Body of pancreas (tissue), 4 donors: ENCODE results near the gene ATF3. TPM values are rescaled to one million over a fixed set of nuclear protein-coding genes. Genes with fewer than 3 reads are reported as not detected.

Experiments
- ATAC-seq: fragments of 150-250 bp; one replicate; pipeline ENCODE4 v1.9.1; 2016
- DNase-seq, 4 donors: peaks; one replicate each; pipeline ENCODE4 v3.0.0-alpha.2; 2019
- H3K27ac ChIP-seq, 4 donors: fragments of 200-600 bp; sonication (generic); 1 replicate in 3 of 4; 2 replicates in 1 of 4; pipeline versions ENCODE4 v1.5.1 to v1.6.1; 2016 to 2019; ENCODE audit warnings: mild to moderate bottlenecking in 1 of 4, mixed read lengths in 1 of 4, moderate library complexity in 1 of 4
- H3K27me3 ChIP-seq, 2 donors: fragments of 200-600 bp; sonication (generic); one replicate each; pipeline ENCODE4 v1.6.0; 2016; ENCODE audit warnings: mild to moderate bottlenecking in 1 of 2
- H3K36me3 ChIP-seq, 2 donors: fragments of 200-600 bp; sonication (generic); replicated peaks in 1 of 2; 2 replicates each; pipeline ENCODE4 v1.5.1; 2016; ENCODE audit warnings: low read depth in 2 of 2; ENCODE audit not compliant: insufficient read depth in 1 of 2
- H3K4me1 ChIP-seq: fragments of 200-600 bp; sonication (generic); one replicate; pipeline ENCODE4 v1.6.0; 2016
- H3K4me3 ChIP-seq, 2 donors: fragments of 200-600 bp; sonication (generic); 1 replicate in 1 of 2; 2 replicates in 1 of 2; pipeline ENCODE4 v1.5.1; 2016 to 2019
- H3K9me3 ChIP-seq, 3 donors: fragments of 200-600 bp; sonication (generic); 1 replicate in 2 of 3; 2 replicates in 1 of 3; pipeline ENCODE4 v1.5.1; 2016
- POLR2A ChIP-seq, 3 donors: fragments of 450-650 bp; IDR thresholded peaks; one replicate each; pipeline ENCODE4 v1.6.1; 2016; ENCODE audit warnings: antibody characterized with exemption in 3 of 3, mild to moderate bottlenecking in 2 of 3
- WGBS, 2 donors: methylation state at CpG; one replicate each; pipeline ENCODE4 v1.1.5; 2017; 5-methylcytosine and 5-hydroxymethylcytosine counted together
- intact Hi-C: fragments of 100-400 bp; cut with DNase I; formaldehyde crosslinking; loops from one replicate; pipeline ENCODE4 v1.15.1; 2023
- total RNA-seq, 2 donors: library from RNA; depleted of rRNA; stranded (reverse); fragments of >200 nt; gene quantifications; one replicate each; pipeline ENCODE4 v1.1.0, GENCODE V29; 2016
- TF ChIP-seq, protein P1 (sequence below), 7 experiments: fragments of 450-650 bp in 4 of 7; fragments of 200-600 bp in 3 of 7; sonication (generic) in 3 of 7; IDR thresholded peaks; one replicate each; pipeline ENCODE4 v1.5.1; 2016 to 2019; ENCODE audit warnings: antibody characterized with exemption in 7 of 7

The ATF3 gene
- total RNA-seq, 2 donors from 2014 or later, result 8.6 to 27.0 TPM

DNA sequence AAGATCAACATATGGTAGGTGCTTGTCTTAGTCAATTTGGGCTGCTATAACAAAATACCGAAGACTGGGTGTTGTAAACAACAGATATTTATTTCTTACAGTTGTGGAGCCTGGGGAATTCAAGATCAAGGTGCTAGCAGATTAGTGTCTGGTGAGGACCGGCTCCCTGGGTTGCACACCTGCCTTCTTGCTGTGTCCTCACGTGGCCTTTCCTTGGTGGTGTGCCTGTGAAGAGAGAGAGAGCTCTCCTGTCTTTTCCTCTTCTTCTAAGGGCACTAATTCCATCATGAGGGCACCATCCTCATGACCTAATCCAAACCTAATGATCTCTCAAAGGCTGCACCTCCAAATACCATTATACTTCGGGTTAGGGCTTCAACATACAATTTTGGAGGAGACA lies 45.8 kb upstream of the ATF3 start:
- H3K9me3 ChIP-seq, result no peaks in the 10 kb centered on the region
- no peaks in the 10 kb centered on the region for H3K36me3 ChIP-seq
- no peak overlapping the region for H3K27ac ChIP-seq
- peaks cover 29% of the 10 kb centered on the region for H3K4me1 ChIP-seq
- no peak for DNase-seq
- no peak for ATAC-seq
- intact Hi-C loops, result no loop called here
- 77 to 78% methylated on average over 4 of the region's 4 CpGs for WGBS, 2 donors
- H3K27me3 ChIP-seq, result no peaks in the 10 kb centered on the region
- no peak overlapping the region for H3K4me3 ChIP-seq
- TF ChIP-seq, protein P1, sequence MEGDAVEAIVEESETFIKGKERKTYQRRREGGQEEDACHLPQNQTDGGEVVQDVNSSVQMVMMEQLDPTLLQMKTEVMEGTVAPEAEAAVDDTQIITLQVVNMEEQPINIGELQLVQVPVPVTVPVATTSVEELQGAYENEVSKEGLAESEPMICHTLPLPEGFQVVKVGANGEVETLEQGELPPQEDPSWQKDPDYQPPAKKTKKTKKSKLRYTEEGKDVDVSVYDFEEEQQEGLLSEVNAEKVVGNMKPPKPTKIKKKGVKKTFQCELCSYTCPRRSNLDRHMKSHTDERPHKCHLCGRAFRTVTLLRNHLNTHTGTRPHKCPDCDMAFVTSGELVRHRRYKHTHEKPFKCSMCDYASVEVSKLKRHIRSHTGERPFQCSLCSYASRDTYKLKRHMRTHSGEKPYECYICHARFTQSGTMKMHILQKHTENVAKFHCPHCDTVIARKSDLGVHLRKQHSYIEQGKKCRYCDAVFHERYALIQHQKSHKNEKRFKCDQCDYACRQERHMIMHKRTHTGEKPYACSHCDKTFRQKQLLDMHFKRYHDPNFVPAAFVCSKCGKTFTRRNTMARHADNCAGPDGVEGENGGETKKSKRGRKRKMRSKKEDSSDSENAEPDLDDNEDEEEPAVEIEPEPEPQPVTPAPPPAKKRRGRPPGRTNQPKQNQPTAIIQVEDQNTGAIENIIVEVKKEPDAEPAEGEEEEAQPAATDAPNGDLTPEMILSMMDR (IDR thresholded peaks at IDR 0.05), result no peak
- TF ChIP-seq POLR2A (IDR thresholded peaks at IDR 0.05), result no peak

- Histone ChIP-seq H3K36me3 (no peaks in the 10 kb centered on the region), H3K27me3 (no peaks in the 10 kb centered on the region), H3K9me3 (no peaks in the 10 kb centered on the region), H3K27ac (no peak overlapping the region), H3K4me1 (peaks cover 16% of the 10 kb centered on the region), H3K4me3 (no peak overlapping the region)
- ATAC-seq, result no peak
- no peak for DNase-seq
- TF ChIP-seq, protein P1 (IDR thresholded peaks at IDR 0.05), result no peak
- TF ChIP-seq POLR2A (IDR thresholded peaks at IDR 0.05), result no peak
- intact Hi-C loops, result no loop called here
- WGBS, 2 donors, result 73 to 91% methylated on average over 4 of the region's 4 CpGs
Observed at GRCh38 chr1:212565079-212565478, 43.5 kb upstream of the ATF3 start.

DNA sequence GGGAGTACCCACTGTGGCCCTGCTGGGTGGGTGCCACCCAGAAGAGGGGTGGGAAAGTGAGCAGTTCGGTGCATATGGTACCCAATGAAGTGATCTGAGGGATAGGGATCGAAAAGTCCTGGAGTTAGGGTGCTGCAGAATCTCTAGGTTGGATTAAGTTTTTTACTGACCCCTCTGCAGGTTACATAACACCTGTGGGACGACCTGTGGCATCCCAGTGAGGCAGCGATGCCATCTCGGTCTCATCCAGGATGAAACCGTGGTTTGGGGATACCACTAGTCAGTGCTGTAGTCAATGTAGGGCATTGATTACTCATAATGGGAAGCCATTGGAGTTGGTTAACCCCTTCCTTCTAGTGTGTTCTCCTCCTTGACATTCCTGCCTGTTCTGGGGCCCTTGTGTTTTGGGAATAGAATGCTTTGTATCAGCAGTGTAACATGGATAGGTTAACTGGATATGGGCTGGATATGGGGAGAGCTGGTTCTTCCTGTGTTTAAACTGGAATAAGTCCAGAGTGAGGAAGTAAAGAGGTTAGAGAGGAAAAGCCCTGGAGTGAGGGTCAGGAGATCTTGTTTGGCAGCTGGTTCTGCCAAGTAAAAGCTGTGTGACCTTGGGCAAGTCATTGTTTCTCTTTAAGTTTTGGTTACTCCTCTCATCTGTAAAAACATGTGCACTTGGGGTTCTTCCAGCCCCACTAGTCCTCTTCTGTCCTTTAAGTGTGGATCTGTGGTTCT lies 42.8 kb upstream of the ATF3 start:
- no peaks in the 10 kb centered on the region for H3K9me3 ChIP-seq
- no peaks in the 10 kb centered on the region for H3K36me3 ChIP-seq
- intact Hi-C loops, result no loop called here
- DNase-seq, result no peak
- WGBS, 2 donors, result 92 to 93% methylated on average over 6 of the region's 6 CpGs
- no peak overlapping the region for H3K4me3 ChIP-seq
- TF ChIP-seq, protein P1 (IDR thresholded peaks at IDR 0.05), result no peak
- ATAC-seq, result no peak
- H3K27me3 ChIP-seq, result no peaks in the 10 kb centered on the region
- H3K4me1 ChIP-seq, result peaks cover 16% of the 10 kb centered on the region
- H3K27ac ChIP-seq, result peak overlapping the region in 3 of 4 donors; percentile 71 to 84 (median 80)

DNA sequence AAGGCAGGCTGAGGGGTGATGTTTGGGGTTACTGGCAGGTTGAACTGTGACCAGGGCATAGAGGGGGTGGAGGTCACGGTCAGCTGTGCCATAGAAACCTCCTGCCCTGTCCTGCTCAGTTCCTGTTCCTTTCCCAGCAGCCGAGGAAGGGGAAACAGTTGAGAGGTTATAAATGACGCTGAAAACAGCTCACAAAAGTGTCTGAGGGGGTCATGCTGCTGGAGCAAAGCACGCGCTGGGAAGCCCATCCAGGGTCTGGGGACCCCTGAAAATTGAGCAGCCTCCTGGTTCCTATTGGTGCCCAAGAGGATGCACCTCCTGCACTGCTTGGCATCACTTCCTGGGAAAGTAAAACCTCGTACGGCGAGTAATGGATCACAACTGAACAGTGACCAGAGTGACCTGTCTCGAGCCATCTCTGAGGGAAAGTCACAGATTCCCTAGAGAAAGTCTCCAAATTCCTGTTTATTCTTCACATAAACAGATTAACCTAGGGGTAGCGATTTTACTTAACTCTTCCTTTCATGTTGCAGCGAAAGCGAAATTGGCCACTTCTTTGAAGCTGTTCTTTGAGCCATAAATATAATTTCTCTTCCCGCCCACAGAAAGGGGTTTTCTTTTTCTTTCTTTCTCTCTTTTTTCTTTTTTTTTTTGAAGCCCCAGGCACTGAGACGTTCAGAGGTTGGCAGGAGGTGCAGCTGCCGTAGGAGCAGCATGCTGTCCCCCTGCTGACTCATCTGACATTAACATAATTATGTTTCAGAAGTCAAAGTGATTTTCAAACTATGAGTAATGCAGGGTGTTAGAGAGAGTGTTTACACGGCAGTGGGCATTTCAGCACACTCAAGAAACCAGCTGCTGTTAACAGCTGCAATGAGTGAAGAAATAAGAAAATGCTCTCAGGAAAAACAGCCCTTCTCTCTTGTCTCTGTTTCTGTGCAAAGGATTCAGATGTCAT lies 41.8 kb upstream of the ATF3 start:
- H3K4me1 ChIP-seq, result peaks cover 16% of the 10 kb centered on the region
- 5 to 10% methylated on average over 14 to 16 of the region's 16 CpGs for WGBS, 2 donors
- TF ChIP-seq, protein P1 (IDR thresholded peaks at IDR 0.05), result no peak
- TF ChIP-seq POLR2A (IDR thresholded peaks at IDR 0.05), result peak in 2 of 3 donors; percentile 65
- peak overlapping the region in 1 of 2 donors; percentile 6 for H3K4me3 ChIP-seq
- no peaks in the 10 kb centered on the region for H3K36me3 ChIP-seq
- H3K9me3 ChIP-seq, result no peaks in the 10 kb centered on the region
- peak; percentile 93 for ATAC-seq
- H3K27me3 ChIP-seq, result no peaks in the 10 kb centered on the region
- DNase-seq, result peak; percentile 34 to 73 (median 64)
- intact Hi-C loops, result no loop called here
- peak overlapping the region; percentile 25 to 84 (median 76) for H3K27ac ChIP-seq
